ENCODE data around the gene PRPS2.

DNA sequence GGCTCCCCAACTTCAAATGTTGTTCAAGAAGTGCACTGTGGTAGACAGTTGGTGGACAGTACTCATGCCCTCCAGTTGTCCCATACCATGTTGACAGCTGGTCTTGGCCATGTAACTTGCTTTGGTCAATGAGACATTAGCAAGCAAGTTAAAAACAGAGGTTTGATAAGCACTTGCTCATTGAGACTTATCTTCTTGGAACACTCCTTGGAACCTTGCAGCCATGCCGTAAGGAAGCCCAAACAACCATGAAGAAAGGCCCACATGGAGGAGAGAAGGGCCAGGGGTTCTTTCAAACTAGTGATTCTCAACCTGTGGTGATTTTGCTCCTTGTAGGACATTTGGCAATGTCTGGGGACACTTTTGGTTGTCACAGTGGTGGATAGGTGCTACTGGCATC is 2.6 kb upstream of the PRPS2 start:
- TF ChIP-seq, protein P1, sequence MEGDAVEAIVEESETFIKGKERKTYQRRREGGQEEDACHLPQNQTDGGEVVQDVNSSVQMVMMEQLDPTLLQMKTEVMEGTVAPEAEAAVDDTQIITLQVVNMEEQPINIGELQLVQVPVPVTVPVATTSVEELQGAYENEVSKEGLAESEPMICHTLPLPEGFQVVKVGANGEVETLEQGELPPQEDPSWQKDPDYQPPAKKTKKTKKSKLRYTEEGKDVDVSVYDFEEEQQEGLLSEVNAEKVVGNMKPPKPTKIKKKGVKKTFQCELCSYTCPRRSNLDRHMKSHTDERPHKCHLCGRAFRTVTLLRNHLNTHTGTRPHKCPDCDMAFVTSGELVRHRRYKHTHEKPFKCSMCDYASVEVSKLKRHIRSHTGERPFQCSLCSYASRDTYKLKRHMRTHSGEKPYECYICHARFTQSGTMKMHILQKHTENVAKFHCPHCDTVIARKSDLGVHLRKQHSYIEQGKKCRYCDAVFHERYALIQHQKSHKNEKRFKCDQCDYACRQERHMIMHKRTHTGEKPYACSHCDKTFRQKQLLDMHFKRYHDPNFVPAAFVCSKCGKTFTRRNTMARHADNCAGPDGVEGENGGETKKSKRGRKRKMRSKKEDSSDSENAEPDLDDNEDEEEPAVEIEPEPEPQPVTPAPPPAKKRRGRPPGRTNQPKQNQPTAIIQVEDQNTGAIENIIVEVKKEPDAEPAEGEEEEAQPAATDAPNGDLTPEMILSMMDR (IDR thresholded peaks at IDR 0.05; ENCODE audit: extremely low read depth in 1 of 2, insufficient read depth in 1 of 2, low read depth in 1 of 2, low read length in 2 of 2), result no peak
- TF ChIP-seq JUN (IDR thresholded peaks at IDR 0.05; ENCODE audit: borderline replicate concordance, insufficient read depth, insufficient read length, low read depth), result no peak
- no peak for TF ChIP-seq EZH2 (IDR thresholded peaks at IDR 0.05; ENCODE audit: borderline replicate concordance, low read depth, low read length, severe bottlenecking)
- no peak for TF ChIP-seq POLR2AphosphoS5 (IDR thresholded peaks at IDR 0.05; ENCODE audit: insufficient read depth, low read depth, low read length)
- TF ChIP-seq POLR2A (IDR thresholded peaks at IDR 0.05; ENCODE audit: low read depth, low read length), result no peak
- TF ChIP-seq MYC (IDR thresholded peaks at IDR 0.05; ENCODE audit: low read depth, low read length), result no peak
- TF ChIP-seq GATA2 (IDR thresholded peaks at IDR 0.05; ENCODE audit: insufficient read depth, insufficient read length, low read depth, low read length), result no peak
- TF ChIP-seq FOS (IDR thresholded peaks at IDR 0.05; ENCODE audit: borderline replicate concordance, insufficient read depth, low read length), result no peak

Measured in endothelial cell of umbilical vein (primary cell).